HG02885 (cell line): ENCODE results near the gene TMEM88.
"Not testable (repeated sequence)": the region's sequence is repeated elsewhere in the genome, so short reads cannot be mapped to it uniquely, and the experiment has no call there.

Experiments used
- ATAC-seq: cut with Tn5 transposase; IDR thresholded peaks from one replicate; pipeline ENCODE4 v1.9.1; 2021; ENCODE audit warnings: mild to moderate bottlenecking; ENCODE audit not compliant: unreplicated experiment, poor library complexity

Gene TMEM88, protein sequence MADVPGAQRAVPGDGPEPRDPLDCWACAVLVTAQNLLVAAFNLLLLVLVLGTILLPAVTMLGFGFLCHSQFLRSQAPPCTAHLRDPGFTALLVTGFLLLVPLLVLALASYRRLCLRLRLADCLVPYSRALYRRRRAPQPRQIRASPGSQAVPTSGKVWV

DNA sequence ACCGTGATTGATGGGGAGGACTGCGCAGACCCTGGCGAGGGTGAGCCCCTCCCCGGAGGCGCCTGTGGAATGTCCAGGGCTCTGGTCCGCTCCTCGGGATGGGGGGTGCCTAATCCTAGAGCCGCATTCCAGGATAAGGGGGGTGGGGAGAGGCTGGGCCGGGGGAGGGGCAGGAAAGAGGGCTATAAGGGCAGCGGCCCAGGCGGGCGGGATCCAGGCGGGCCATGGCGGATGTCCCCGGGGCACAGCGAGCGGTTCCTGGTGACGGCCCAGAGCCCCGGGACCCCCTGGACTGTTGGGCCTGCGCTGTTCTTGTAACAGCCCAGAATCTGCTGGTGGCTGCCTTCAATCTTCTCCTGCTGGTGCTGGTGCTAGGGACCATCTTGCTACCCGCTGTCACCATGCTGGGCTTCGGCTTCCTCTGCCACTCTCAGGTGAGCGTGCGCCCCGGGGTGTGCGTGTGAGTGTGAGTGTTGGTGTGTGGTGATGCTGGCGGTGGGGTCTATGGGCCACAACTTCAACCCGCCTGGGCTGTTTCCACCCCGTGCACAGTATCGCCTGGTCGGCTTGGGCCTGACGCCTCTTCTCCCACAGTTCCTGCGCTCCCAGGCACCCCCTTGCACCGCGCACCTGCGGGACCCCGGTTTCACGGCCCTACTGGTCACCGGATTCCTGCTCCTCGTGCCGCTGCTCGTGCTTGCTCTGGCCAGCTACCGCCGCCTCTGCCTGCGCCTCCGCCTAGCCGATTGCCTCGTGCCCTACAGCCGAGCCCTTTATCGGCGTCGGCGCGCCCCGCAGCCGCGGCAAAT, at the start of gene TMEM88:
TSS of gene TMEM88 (plus strand) at position 216 of the 809 bp plus-strand sequence. CDS start at position 225, 9 bp downstream.
- ATAC-seq = no peak

DNA sequence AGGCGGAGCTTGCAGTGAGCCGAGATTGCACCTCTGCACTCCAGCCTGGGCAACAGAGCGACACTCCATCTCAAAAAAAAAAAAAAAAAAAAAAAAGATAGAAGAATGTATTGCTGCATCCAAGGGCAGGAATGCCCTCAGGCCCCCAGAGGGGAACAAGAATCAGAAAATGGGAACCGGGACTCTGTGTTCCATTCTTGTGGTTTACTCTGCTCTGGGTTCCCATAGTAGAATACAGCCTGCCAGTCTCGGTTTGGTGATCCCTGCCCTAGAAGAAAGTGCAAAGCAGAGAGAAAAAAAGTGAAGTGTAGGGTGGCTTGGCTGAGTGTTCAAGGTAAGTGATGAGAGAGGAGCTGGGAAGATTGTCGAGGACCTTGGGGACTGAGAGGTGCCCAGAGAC, 48.3 kb upstream of the TMEM88 start:
- ATAC-seq = no peak

DNA sequence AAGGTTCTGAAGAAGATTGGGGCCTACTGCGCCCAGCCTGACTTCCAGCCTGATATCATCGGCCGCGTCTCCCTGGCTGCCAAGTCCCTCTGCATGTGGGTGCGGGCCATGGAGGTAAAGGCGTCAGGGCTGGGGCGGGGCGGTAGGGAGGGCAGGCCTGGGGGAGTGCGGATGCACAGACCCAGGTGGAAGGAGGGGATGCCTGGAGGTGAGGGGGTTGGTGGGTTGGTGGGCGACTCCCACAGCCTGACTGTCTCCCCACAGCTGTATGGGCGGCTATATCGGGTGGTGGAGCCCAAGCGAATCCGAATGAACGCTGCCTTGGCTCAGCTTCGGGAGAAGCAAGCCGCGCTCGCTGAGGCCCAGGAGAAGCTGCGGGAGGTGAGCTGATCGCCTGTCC, 47.7 kb upstream of the TMEM88 start:
- no peak for ATAC-seq

DNA sequence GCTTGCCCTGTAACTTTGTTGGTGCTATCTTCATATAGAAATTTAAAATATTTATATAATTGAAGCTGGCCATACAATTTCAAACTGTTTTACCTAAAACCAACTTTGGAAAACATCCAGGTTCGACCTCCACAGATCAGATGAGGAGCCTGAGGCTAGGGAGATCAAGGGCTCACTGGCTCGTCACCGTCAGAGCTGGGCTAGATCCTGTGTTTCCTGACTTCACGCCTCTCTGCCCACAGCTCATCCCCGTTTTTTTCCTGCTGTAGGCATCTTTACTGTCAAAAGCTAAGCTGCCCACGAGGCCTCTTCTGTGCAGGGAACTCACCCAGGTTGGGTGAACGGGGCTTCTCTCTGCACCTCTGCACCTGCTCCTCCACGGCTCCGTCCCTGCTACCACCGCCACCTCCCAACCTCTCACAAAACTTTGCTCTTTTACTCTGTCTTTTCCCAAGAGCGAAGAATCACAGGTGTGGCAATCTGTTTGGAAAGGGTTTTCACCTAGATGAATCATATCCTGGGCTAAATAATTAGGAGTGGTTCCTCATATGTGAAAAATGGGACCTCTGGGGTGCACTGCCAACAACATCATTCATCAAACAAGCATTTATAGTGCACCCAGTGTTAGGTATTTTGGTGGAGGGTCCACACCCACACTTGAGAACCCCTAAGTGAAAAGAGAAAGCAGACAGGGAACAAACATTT, 45.6 kb upstream of the TMEM88 start:
- ATAC-seq = no peak

DNA sequence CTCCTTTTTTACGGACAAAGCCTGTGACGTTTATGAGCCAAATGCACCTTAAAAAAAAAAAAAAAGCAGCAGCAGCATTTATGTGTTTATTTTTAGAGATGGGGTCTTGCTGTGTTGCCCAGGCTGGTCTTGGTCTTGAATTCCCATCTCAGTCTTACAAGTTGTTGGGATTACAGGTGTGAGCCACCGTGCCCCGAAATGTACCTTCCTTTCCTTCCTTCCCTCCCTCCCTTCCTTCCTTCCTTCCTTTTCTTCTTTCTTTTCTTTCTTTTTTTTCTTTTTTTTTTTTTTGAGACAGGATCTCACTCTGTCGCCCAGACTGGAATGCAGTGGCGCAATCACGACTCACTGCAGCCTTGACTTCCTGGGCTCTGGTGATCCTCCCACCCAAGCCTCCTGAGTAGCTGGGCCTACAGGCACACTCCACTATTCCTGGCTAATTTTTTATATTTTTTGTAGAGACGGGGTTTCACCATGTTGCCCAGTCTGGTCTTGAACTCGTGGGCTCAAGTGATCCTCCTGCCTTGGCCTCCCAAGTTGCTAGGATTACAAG, 45.0 kb upstream of the TMEM88 start:
- ATAC-seq = not testable (repeated sequence)

DNA sequence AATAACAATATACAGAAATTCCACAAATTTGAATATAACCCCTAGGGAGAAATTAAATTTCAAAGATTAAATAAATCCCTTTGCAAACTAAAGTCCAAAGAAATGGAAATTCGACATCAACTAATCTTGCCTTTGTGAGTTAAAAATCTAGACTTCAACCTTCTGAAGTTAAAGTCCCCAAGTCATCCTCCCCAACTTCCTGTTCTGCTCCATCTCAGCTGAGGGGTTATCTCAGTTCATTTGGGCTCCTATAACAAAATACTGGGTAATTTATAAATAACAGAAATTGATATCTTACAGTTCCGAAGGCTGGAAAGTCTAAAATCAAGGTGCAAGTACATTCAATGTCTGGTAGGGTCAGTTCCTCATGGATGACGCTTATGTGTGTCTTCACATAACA, 43.6 kb upstream of the TMEM88 start:
- ATAC-seq = no peak

DNA sequence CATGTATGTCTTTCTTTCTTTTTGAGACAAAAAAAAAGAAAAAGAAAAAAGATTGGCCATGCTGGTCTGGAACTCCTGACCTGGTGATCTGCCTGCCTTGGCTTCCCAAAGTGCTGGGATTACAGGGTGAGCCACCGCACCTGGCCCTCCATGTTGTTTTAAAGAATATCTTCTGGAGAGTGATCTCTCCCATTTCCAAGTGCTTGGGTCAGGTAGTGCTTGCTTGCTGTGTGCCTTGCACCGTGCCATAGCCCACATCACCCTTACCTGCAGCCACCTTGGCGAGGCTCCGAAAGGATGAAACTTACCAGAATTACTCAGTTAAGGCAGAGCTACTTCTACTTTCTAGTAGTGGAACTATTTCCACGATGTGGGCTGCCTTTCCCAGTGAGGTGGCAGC, 39.9 kb upstream of the TMEM88 start:
- no peak for ATAC-seq

DNA sequence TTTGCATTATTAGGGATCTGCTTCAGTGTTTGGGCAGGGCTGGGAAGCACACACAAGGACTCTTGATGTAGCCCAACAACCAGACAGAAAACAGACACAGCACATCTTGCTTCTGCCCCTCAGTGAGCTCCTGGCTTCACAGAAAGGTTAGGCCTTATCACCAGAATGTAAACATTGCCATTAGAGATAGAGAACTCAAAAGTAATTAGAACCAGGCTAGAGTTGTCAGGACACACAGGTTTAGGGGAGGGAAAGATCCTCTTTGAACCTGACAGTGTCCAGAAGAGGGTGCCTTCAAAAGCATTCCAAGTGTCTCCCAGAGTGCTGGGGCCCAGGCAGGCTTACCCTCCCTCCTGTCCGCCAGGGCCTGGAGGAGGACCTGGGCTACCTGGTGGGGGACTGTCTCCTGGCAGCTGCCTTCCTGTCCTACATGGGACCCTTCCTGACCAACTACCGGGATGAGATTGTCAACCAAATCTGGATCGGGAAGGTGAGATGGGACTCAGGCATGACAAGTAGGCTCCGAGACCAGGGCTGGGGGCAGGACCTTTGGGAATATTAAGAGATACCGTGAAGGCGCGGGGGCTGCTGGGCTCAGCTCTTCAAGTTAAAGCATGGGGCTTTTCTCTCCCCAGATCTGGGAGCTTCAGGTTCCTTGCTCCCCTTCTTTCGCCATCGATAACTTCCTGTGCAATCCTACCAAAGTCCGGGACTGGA, 37.8 kb upstream of the TMEM88 start:
- no peak for ATAC-seq

DNA sequence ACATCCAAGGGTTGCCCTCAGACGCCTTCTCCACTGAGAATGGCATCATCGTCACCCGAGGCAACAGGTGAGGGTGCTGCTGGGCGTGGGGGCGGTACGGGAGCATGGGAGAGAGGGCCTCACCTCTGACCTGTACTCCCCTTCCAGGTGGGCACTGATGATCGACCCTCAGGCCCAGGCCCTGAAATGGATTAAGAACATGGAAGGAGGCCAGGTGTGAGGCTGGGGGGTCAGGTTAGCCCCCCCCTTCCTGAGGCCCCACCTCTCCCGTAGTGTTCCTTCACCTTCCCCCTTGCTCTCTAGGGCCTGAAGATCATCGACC, 37.3 kb upstream of the TMEM88 start:
- no peak for ATAC-seq

DNA sequence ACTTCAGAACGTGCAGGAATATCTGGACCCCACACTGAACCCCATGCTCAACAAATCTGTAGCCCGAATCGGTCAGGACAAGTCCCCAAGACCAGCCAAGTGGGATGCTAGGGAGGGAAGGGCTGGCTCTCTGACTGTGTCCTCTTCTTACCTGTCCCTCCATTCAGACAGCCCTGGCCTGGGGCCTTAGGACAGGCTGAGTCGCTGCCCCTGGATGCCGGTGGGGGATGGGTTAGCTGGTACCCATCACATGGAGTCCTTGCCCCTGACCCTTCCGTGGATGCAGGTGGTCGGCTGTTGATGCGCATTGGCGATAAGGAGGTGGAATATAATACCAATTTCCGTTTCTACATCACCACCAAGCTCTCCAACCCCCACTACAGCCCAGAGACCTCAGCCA, 36.8 kb upstream of the TMEM88 start:
- no peak for ATAC-seq

DNA sequence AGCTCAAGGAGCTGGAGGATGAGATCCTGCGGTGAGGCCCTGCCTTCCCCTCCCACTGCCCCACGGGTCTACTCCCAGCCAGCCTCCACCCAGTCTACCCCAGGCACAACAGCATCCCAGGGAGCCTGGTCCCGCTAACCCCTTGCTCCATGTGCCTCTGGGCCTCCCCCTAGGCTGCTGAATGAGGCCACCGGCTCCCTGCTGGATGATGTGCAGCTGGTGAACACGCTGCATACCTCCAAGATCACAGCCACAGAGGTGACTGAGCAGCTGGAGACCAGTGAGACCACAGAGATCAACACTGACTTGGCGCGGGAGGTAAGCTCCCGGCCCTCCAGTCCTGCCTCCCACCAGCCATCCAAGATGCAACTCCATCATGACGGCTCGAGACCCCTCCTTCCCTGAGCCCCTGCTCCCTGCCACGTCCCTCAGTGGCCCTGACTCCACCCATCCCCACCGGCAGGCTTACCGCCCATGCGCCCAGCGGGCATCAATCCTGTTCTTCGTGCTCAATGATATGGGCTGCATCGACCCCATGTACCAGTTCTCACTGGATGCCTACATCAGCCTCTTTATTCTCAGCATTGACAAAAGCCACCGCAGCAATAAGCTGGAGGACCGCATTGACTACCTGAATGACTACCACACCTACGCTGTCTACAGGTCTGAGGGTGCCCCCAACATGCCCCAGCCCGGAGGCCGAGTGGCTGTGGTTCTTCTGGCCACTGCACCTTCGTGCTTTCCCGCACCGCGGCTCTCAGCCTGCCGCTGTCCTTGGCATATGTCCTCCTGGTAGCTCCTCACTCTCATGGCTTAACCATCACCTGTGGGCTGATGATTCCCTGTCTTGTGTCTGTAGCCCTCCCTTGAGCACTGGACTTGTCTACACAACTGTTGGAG, 35.9 kb upstream of the TMEM88 start:
- no peak for ATAC-seq

DNA sequence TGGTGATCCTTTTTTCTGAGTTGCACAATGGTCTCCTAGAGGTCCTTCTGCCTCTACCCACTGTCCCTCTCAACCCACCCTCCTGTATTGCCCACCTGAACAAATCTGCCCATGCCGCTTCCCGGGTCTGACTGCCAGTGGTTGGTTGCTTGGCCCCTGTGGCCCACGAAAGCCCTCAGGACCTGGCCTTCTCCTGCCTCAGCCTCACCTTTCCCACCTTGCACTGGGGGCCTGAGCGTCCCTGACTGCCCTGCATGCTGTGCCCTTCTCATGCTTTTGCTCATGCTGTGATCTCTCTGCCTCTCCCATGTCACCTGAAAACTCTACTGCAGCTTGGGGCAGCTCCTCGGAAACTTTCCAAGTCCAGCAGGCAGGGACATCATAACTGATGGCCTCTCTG, 34.6 kb upstream of the TMEM88 start:
- ATAC-seq = no peak

DNA sequence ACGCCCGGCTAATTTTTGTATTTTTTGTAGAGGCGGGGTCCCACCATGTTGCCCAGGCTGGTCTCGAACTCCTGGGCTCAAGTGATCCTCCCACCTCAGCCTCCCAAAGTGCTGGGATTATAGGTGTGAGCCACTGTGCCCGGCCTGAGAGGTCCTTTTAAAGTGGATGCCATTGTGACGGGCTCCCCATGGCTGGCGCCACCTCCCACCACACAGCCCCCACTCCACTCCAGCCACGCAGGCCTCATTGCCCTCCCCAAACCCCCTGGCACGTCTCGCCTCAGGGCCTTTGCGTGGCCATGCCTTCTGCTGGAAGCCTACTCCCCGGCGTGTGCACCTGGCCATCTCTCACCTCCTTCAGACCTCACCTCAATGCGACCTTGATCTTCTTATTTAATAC, 32.7 kb upstream of the TMEM88 start:
- no peak for ATAC-seq

DNA sequence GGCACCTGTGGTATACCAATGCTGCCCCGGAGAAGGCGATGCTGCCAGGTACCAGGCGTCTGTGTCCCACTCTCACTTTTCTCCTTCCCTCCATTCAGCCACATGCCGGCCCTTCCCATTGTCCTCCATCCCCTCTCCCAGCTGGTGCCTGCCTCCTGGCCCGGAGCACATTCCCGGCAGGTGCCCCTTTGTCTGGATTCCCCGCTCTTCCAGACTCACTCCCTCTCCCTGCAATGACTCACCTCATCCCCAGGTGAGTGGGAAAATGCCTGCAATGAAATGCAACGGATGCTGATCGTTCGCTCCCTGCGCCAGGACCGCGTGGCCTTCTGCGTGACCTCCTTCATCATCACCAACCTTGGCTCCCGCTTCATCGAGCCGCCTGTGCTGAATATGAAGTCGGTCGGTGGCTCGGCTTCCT, 31.3 kb upstream of the TMEM88 start:
- no peak for ATAC-seq

DNA sequence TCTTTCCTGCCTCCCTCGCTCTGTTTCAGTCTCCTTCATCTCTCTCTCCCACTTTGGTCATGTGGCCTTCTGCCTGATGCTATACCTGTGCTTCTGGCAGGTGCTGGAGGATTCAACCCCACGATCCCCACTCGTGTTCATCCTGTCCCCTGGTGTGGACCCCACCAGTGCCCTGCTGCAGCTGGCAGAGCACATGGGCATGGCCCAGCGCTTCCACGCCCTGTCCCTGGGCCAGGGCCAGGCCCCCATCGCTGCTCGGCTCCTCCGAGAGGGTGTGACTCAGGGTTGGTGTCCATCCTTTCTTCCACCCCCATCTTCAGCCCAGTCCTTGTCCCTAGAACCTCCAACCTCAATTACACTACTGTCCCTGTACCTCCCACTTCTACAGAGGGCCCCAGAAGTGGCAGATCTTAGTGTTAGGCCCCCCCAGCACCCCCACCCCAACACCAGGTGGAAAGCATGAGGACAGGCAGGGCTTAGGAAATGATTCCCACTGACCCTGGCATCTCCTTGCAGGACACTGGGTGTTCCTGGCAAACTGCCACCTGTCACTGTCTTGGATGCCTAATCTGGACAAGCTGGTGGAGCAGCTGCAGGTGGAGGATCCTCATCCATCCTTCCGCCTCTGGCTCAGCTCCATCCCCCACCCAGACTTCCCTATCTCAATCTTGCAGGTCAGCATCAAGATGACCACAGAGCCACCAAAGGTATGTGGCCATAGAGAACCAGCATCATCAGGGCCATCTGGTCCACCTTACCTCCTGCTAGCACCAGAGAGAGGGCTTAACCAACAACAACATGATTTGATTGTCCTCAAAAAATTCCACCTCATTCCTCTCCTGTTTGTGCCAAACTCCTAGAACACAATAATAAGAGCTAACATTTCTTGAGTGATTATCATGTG, 30.6 kb upstream of the TMEM88 start:
- no peak for ATAC-seq

DNA sequence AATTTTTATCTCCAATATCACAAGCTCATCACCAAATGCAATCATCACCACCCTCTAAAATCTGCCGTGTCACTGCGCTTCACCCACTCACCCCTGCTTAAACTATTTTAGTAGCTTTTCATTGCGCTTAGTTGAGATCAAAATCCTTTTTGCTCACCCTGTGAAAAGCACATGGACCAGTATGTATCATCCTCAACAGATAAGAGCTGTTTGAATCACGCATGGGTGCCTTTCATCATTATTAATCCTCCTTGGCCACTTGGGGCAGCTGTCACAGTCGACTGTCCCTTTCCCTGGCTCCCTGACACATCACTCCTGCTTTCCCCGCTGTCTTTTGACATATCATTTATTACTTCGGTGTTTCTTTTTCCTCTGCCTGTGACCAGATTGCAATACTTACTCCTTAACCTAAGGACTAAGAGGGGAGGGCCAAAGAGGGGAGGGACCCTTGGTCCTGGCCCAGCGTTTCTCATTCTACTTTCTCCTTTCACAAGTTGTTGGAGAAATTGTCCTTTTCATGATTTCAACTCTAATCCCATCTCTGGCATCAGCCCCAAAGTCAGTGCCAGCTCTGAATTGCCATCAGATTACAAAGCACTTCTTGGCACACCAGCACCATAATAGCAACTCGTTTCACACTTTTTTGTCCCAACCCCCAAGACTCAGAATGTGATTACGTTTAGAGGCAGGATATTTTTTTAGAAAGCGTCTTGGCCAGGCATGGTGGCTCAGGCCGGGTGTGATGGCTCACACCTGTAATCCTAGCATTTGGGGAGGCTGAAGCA, 29.5 kb upstream of the TMEM88 start:
- ATAC-seq = no peak

DNA sequence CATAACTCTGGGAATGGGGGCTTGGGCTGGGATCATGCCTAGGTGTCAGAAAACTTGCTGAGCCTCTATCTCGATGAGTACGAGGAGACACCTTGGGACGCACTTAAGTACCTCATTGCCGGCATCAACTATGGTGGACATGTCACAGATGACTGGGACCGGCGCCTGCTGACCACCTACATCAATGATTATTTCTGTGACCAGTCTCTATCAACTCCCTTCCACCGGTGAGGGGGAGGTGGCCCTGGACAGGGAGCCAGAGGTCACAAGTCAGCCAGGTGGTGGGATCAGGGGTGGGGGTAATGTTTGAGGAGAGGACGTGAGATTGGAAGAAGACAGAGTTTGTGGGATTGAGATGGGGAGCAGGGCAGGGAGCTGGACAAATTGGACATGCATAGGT, 24.2 kb upstream of the TMEM88 start:
- no peak for ATAC-seq

DNA sequence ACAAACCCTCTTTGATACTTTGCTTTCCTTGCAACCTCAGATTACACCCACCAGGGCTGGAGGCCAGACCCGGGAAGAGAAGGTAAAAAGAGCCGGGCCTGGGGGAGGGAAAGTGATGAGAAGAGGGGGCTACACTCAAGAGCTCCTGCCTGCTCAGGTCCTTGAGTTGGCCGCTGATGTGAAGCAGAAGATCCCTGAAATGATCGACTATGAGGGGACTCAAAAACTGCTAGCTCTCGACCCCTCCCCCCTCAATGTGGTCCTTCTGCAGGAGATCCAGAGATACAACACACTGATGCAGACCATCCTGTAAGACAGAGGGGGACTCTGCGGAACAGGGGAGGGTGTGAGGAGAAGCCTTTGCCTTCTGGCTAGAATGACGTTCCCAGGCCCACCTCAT, 23.6 kb upstream of the TMEM88 start:
- no peak for ATAC-seq
